ENCODE results near the gene SYT13. TPM values are rescaled to one million over a fixed set of nuclear protein-coding genes. Genes with fewer than 3 reads are reported as not detected.

Gene SYT13
- polyA plus RNA-seq, 1 donor (not counting 4 experiments of a cell fraction or from before 2014, with no cell fraction given) = not detected

DNA sequence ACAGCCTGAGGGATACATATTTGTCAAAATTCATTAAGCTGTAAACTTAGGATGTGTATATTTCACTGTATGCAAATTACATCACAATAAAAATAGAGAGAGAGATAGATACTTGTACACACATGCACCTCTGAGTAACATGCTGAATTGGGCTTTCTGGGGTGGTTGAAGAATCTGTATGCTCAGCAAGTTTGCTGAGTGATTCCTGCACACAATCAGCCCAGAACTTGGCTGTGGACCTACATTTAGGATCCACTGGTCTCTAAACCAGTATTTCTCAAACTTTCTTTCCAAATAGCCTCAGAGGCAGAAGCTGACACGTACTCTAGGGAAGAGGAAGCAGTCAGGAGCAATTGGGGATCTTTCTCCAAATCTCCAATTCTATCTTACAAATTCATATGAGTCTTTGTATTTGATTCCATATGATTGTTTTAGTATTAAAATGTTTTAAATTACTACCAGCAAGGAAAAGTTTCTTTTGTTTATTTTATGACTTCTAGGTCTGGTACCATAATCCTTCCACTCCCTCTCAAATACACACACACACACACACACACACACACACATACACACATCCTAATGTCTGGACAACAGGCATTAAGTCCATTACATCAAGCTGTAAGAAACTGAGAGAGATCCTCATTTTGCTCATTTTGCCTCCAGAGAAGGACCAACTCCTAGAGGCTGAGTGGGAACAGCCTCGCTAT, 20.0 kb downstream of the SYT13 start:
- Histone ChIP-seq H4K20me1 (ENCODE audit: control insufficient read depth, extremely low read depth, insufficient read depth, low read length) (no peaks in the 10 kb centered on the region), H3K9ac (ENCODE audit: control insufficient read depth, extremely low read depth, insufficient read depth, low read length) (no peak overlapping the region), H3K36me3 (ENCODE audit: control insufficient read depth in 2 of 2, extremely low read depth in 1 of 2, insufficient read depth in 2 of 2, low read length in 2 of 2) (no peaks in the 10 kb centered on the region), H3K4me1 (ENCODE audit: control insufficient read depth, extremely low read depth, insufficient read depth, low read length) (no peaks in the 10 kb centered on the region), H3K27ac (ENCODE audit: control insufficient read depth, insufficient read depth, low read length) (no peak overlapping the region), H3K27me3 (ENCODE audit: control insufficient read depth, extremely low read depth, insufficient read depth, low read length) (no peaks in the 10 kb centered on the region), H3K4me3 (ENCODE audit: control insufficient read depth in 2 of 3, extremely low read depth in 1 of 3, insufficient read depth in 2 of 3, low read depth in 1 of 3, low read length in 3 of 3) (no peak overlapping the region), H3K9me3 (ENCODE audit: control insufficient read depth, low read depth, low read length) (no peaks in the 10 kb centered on the region), H3K4me2 (ENCODE audit: control insufficient read depth, extremely low read depth, insufficient read depth, low read depth, low read length) (no peak overlapping the region), H3K79me2 (ENCODE audit: control insufficient read depth, insufficient read depth, low read length) (no peaks in the 10 kb centered on the region), H2AFZ (ENCODE audit: control insufficient read depth, low read length) (no peak overlapping the region), H3K9me1 (ENCODE audit: control insufficient read depth, extremely low read depth, insufficient read depth, low read length) (no peaks in the 10 kb centered on the region)
- TF ChIP-seq, protein P1, sequence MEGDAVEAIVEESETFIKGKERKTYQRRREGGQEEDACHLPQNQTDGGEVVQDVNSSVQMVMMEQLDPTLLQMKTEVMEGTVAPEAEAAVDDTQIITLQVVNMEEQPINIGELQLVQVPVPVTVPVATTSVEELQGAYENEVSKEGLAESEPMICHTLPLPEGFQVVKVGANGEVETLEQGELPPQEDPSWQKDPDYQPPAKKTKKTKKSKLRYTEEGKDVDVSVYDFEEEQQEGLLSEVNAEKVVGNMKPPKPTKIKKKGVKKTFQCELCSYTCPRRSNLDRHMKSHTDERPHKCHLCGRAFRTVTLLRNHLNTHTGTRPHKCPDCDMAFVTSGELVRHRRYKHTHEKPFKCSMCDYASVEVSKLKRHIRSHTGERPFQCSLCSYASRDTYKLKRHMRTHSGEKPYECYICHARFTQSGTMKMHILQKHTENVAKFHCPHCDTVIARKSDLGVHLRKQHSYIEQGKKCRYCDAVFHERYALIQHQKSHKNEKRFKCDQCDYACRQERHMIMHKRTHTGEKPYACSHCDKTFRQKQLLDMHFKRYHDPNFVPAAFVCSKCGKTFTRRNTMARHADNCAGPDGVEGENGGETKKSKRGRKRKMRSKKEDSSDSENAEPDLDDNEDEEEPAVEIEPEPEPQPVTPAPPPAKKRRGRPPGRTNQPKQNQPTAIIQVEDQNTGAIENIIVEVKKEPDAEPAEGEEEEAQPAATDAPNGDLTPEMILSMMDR (optimal IDR thresholded peaks at IDR 0.05 in 1 of 3, IDR thresholded peaks at IDR 0.05 in 1 of 3, conservative IDR thresholded peaks at IDR 0.05 in 1 of 3; ENCODE audit: extremely low read depth in 1 of 3, insufficient read depth in 2 of 3, low read length in 3 of 3) = no peak
- TF ChIP-seq EZH2 (IDR thresholded peaks at IDR 0.05; ENCODE audit: low read length) = no peak
- no peak for FAIRE-seq
- no peak for DNase-seq (ENCODE audit: low read depth, low spot score)
- dilution Hi-C loops (cut with MboI; ENCODE audit: extremely low pct_ligation_motif_present, low sequenced_read_pairs) = no loop called here

DNA sequence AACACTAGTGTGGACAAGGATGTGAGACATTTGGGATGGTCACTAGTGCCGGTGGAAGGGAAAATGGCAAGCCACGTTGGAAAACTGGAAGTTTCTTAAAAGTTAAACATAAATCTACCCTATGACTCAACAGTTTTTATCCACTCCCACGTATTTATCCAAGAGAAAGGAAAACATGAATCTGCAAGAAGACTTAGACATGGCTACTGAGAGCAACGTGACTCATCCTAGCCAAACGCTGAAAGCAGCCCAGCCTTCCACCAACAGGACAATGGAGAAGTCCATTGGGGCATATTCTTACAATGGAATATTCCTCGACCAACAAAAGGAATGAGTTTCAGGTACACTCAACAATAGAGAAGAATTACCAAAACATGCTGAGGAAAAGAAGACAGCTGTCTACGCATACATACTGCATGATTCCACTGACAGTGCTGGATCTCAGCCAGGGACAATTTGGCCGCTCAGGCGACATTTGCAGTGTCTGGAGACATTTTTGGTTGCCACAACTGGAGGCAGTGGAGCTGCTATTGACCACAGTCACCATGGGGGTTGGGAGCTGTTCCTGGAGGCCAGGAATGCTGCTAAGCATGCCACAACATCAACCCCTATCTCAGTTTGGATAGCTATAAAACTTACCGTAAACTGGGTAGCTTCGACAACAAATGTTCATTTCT, 21.2 kb downstream of the SYT13 start:
- H3K4me2 ChIP-seq (ENCODE audit: control insufficient read depth, extremely low read depth, insufficient read depth, low read depth, low read length) = no peak overlapping the region
- DNase-seq (ENCODE audit: low read depth, low spot score) = no peak
- H3K9ac ChIP-seq (ENCODE audit: control insufficient read depth, extremely low read depth, insufficient read depth, low read length) = no peak overlapping the region
- no peaks in the 10 kb centered on the region for H3K27me3 ChIP-seq (ENCODE audit: control insufficient read depth, extremely low read depth, insufficient read depth, low read length)
- H3K9me1 ChIP-seq (ENCODE audit: control insufficient read depth, extremely low read depth, insufficient read depth, low read length) = no peaks in the 10 kb centered on the region
- H3K4me3 ChIP-seq (ENCODE audit: control insufficient read depth in 2 of 3, extremely low read depth in 1 of 3, insufficient read depth in 2 of 3, low read depth in 1 of 3, low read length in 3 of 3) = no peak overlapping the region
- H4K20me1 ChIP-seq (ENCODE audit: control insufficient read depth, extremely low read depth, insufficient read depth, low read length) = no peaks in the 10 kb centered on the region
- no peak for TF ChIP-seq EZH2 (IDR thresholded peaks at IDR 0.05; ENCODE audit: low read length)
- TF ChIP-seq, protein P1 (optimal IDR thresholded peaks at IDR 0.05 in 1 of 3, IDR thresholded peaks at IDR 0.05 in 1 of 3, conservative IDR thresholded peaks at IDR 0.05 in 1 of 3; ENCODE audit: extremely low read depth in 1 of 3, insufficient read depth in 2 of 3, low read length in 3 of 3) = no peak
- dilution Hi-C loops (cut with MboI; ENCODE audit: extremely low pct_ligation_motif_present, low sequenced_read_pairs) = no loop called here
- H3K4me1 ChIP-seq (ENCODE audit: control insufficient read depth, extremely low read depth, insufficient read depth, low read length) = no peaks in the 10 kb centered on the region
- no peak overlapping the region for H2AFZ ChIP-seq (ENCODE audit: control insufficient read depth, low read length)
- no peaks in the 10 kb centered on the region for H3K9me3 ChIP-seq (ENCODE audit: control insufficient read depth, low read depth, low read length)
- peak; percentile 58 for FAIRE-seq
- H3K79me2 ChIP-seq (ENCODE audit: control insufficient read depth, insufficient read depth, low read length) = no peaks in the 10 kb centered on the region
- H3K27ac ChIP-seq (ENCODE audit: control insufficient read depth, insufficient read depth, low read length) = no peak overlapping the region
- H3K36me3 ChIP-seq (ENCODE audit: control insufficient read depth in 2 of 2, extremely low read depth in 1 of 2, insufficient read depth in 2 of 2, low read length in 2 of 2) = no peaks in the 10 kb centered on the region

All from keratinocyte (primary cell).